HepG2 (cell line): ENCODE results near the gene PLCG1. TPM values are rescaled to one million over a fixed set of nuclear protein-coding genes. Genes with fewer than 3 reads are reported as not detected.

Experiments used
- CHCHD3 ChIP-seq: sonication (generic); formaldehyde crosslinking; IDR thresholded peaks from 2 replicates; pipeline ENCODE4 v1.8.0; 2022; ENCODE audit warnings: mild to moderate bottlenecking, missing genetic modification reagents, moderate library complexity
- EEA1 ChIP-seq: sonication (generic); formaldehyde crosslinking; IDR thresholded peaks from 2 replicates; pipeline ENCODE4 v1.5.1; 2020; ENCODE audit warnings: mild to moderate bottlenecking, missing genetic modification reagents, borderline replicate concordance
- FOSL2 ChIP-seq: sonication (generic); formaldehyde crosslinking; IDR thresholded peaks from 2 replicates; pipeline ENCODE4 v1.4.0; 2020; ENCODE audit warnings: missing genetic modification reagents
- IKZF4 ChIP-seq: sonication (generic); formaldehyde crosslinking; IDR thresholded peaks from 2 replicates; pipeline ENCODE4 v1.5.1; 2020; ENCODE audit warnings: borderline replicate concordance, mild to moderate bottlenecking, low read depth, missing genetic modification reagents; ENCODE audit errors: not compliant biosample characterization
- KAT7 ChIP-seq: IDR thresholded peaks from 2 replicates; pipeline ENCODE4 v1.6.1; 2018; ENCODE audit warnings: borderline replicate concordance, missing compliant biosample characterization
- MIXL1 ChIP-seq: IDR thresholded peaks from 2 replicates; pipeline ENCODE4 v1.6.1; 2016
- NR2C2 ChIP-seq: sonication (generic); formaldehyde crosslinking; IDR thresholded peaks from 2 replicates; pipeline ENCODE4 v1.4.0; 2020; ENCODE audit warnings: missing genetic modification reagents, mild to moderate bottlenecking, moderate library complexity, borderline replicate concordance
- REL ChIP-seq: sonication (generic); formaldehyde crosslinking; conservative IDR thresholded peaks from 2 replicates; pipeline ENCODE4 v1.8.0; 2022; ENCODE audit warnings: mild to moderate bottlenecking, missing genetic modification reagents, moderate library complexity
- RFX5 ChIP-seq: IDR thresholded peaks from 2 replicates; pipeline ENCODE4 v1.6.1; 2011; ENCODE audit warnings: low read depth, low read length, improper control_type of control experiment
- SRSF1 ChIP-seq: fragments of 200-400 bp; formaldehyde crosslinking; optimal IDR thresholded peaks from 2 replicates; pipeline ENCODE3; 2017; ENCODE audit warnings: mild to moderate bottlenecking, low read depth, low read length, moderate library complexity
- TOPORS ChIP-seq: sonication (generic); formaldehyde crosslinking; IDR thresholded peaks from 2 replicates; pipeline ENCODE4 v1.8.0; 2023; ENCODE audit warnings: mild to moderate bottlenecking, missing genetic modification reagents
- ZBTB20 ChIP-seq: sonication (generic); formaldehyde crosslinking; IDR thresholded peaks from 2 replicates; pipeline ENCODE4 v1.8.1; 2023; ENCODE audit warnings: missing genetic modification reagents, low read depth, mild to moderate bottlenecking, borderline replicate concordance
- ZFP36L1 ChIP-seq: sonication (generic); formaldehyde crosslinking; IDR thresholded peaks from 2 replicates; pipeline ENCODE4 v1.8.0; 2022; ENCODE audit warnings: mild to moderate bottlenecking, missing genetic modification reagents, moderate library complexity
- ZNF430 ChIP-seq: sonication (generic); formaldehyde crosslinking; IDR thresholded peaks from 2 replicates; pipeline ENCODE4 v1.9.0; 2021; ENCODE audit warnings: mild to moderate bottlenecking, missing genetic modification reagents
- ZNF557 ChIP-seq: sonication (generic); formaldehyde crosslinking; IDR thresholded peaks from 2 replicates; pipeline ENCODE4 v1.4.0; 2020; ENCODE audit warnings: missing genetic modification reagents
- ZNF644 ChIP-seq: IDR thresholded peaks from 2 replicates; pipeline ENCODE4 v1.6.1; 2016; ENCODE audit warnings: low read depth
- ZNF724P ChIP-seq: sonication (generic); formaldehyde crosslinking; IDR thresholded peaks from 2 replicates; pipeline ENCODE4 v1.8.0; 2022; ENCODE audit warnings: missing genetic modification reagents, borderline replicate concordance
- ZNF746 ChIP-seq: sonication (generic); formaldehyde crosslinking; IDR thresholded peaks from 2 replicates; pipeline ENCODE4 v1.8.0; 2022; ENCODE audit warnings: mild to moderate bottlenecking, missing genetic modification reagents
- ZNF83 ChIP-seq: sonication (generic); formaldehyde crosslinking; IDR thresholded peaks from 2 replicates; pipeline ENCODE4 v1.4.0; 2020; ENCODE audit warnings: missing genetic modification reagents, mild to moderate bottlenecking, borderline replicate concordance
- ZSCAN12 ChIP-seq: sonication (generic); formaldehyde crosslinking; IDR thresholded peaks from 2 replicates; pipeline ENCODE4 v1.9.0; 2021; ENCODE audit warnings: mild to moderate bottlenecking, missing genetic modification reagents
- polyA plus RNA-seq, 8 experiments: library from polyadenylated mRNA; depleted of rRNA in 3 of 8; stranded (reverse) in 7 of 8; unstranded in 1 of 8; fragments of >200 nt; fragmentation: Illumina TruSeq in 4 of 8; extraction: Trizol in 4 of 8; gene quantifications; 2 replicates each; pipeline versions ENCODE4 v1.2.1 to v1.2.3, GENCODE V29; 2011 to 2016; ENCODE audit warnings: low read depth in 4 of 8, missing spikeins in 1 of 8, mixed read lengths in 1 of 8; ENCODE audit not compliant: insufficient read depth in 1 of 8
- total RNA-seq, 5 experiments: library from RNA; depleted of rRNA; stranded (reverse); fragments of >200 nt; fragmentation: Illumina TruSeq; extraction: Trizol; gene quantifications; 2 replicates each; pipeline ENCODE4 v1.2.3, GENCODE V29; 2016; ENCODE audit warnings: low read depth in 1 of 5
- TF ChIP-seq, protein P1 (sequence below): sonication (generic); formaldehyde crosslinking; IDR thresholded peaks from 2 replicates; pipeline ENCODE4 v1.5.1; 2020; ENCODE audit warnings: missing genetic modification reagents, mild to moderate bottlenecking, borderline replicate concordance
- TF ChIP-seq, protein P2 (sequence below): sonication (generic); formaldehyde crosslinking; IDR thresholded peaks from 2 replicates; pipeline ENCODE4 v1.4.0; 2020; ENCODE audit warnings: missing genetic modification reagents, borderline replicate concordance
- TF ChIP-seq, protein P3 (sequence below): IDR thresholded peaks from 2 replicates; pipeline ENCODE4 v1.6.1; 2016; ENCODE audit warnings: missing compliant biosample characterization, missing genetic modification reagents, borderline replicate concordance

PLCG1 gene
- total and polyA plus RNA-seq, 2 of the 13 experiments (the other 11 are each of a cell fraction or from before 2014, with no cell fraction given), result 85.3 to 158 TPM

DNA sequence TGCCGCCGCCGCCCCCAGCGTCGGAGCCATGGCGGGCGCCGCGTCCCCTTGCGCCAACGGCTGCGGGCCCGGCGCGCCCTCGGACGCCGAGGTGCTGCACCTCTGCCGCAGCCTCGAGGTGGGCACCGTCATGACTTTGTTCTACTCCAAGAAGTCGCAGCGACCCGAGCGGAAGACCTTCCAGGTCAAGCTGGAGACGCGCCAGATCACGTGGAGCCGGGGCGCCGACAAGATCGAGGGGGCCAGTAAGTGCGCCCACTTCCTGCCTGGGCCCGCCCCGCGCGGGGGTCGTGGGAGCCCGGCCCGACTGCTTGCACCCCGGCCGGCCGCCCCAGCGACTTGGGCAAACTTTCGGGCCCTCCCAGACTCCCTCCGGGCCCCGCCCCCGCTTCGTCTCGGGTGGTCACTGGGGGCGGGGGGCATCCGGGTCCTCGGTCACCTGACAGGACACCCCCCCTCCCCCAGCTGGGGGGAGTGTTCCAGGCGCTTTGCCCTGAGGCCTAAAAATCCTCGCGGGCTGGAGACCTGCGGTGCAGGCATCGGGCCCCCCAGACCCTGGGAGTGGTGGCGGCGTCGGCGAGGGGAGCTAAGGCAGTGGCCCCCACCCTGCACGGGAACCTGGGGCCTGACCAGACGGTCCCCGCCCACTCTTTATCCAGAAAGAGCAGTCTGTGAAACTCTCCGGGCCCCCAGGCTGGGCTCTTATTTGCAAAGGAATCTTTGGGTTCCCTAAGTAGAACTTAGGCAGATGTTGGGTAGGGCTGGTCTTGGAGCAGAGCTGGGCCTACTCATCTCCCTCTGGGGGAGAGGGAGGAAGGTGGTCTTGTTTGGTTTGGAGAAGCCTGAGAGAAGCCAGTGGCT is 501 bp downstream of the PLCG1 start (continued):
- TF ChIP-seq TOPORS (CRISPR knock-in tag) (no peak; the same call in 1 of the 2 replicates), ZNF644 (CRISPR knock-in tag) (0 out of 2 replicates have a peak, but pooled peaks have one; percentile 31), MIXL1 (CRISPR knock-in tag) (no peak), ZNF557 (CRISPR knock-in tag) (0 out of 2 replicates have a peak, but pooled peaks have one; percentile 65), ZFP36L1 (CRISPR knock-in tag) (no peak), KAT7 (CRISPR knock-in tag) (peak; percentile 67; the same call in 1 of the 2 replicates), ZNF746 (CRISPR knock-in tag) (peak; percentile 68; the same call in 1 of the 2 replicates), ZSCAN12 (CRISPR knock-in tag) (no peak), ZNF430 (CRISPR knock-in tag) (peak; percentile 24; the same call in 1 of the 2 replicates), SRSF1 (peak; percentile 98), IKZF4 (CRISPR knock-in tag) (peak; percentile 51), REL (no peak), ZNF724P (no peak), ZBTB20 (CRISPR knock-in tag) (no peak), EEA1 (no peak), RFX5 (peak; percentile 3; the same call in 1 of the 2 replicates), FOSL2 (CRISPR knock-in tag) (0 out of 2 replicates have a peak, but pooled peaks have one; percentile 4), ZNF83 (CRISPR knock-in tag) (peak; percentile 19; the same call in 1 of the 2 replicates), CHCHD3 (no peak), NR2C2 (CRISPR knock-in tag) (peak; percentile 94)
- TF ChIP-seq, protein P1, sequence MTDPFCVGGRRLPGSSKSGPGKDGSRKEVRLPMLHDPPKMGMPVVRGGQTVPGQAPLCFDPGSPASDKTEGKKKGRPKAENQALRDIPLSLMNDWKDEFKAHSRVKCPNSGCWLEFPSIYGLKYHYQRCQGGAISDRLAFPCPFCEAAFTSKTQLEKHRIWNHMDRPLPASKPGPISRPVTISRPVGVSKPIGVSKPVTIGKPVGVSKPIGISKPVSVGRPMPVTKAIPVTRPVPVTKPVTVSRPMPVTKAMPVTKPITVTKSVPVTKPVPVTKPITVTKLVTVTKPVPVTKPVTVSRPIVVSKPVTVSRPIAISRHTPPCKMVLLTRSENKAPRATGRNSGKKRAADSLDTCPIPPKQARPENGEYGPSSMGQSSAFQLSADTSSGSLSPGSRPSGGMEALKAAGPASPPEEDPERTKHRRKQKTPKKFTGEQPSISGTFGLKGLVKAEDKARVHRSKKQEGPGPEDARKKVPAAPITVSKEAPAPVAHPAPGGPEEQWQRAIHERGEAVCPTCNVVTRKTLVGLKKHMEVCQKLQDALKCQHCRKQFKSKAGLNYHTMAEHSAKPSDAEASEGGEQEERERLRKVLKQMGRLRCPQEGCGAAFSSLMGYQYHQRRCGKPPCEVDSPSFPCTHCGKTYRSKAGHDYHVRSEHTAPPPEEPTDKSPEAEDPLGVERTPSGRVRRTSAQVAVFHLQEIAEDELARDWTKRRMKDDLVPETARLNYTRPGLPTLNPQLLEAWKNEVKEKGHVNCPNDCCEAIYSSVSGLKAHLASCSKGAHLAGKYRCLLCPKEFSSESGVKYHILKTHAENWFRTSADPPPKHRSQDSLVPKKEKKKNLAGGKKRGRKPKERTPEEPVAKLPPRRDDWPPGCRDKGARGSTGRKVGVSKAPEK, result no peak
- TF ChIP-seq, protein P2, sequence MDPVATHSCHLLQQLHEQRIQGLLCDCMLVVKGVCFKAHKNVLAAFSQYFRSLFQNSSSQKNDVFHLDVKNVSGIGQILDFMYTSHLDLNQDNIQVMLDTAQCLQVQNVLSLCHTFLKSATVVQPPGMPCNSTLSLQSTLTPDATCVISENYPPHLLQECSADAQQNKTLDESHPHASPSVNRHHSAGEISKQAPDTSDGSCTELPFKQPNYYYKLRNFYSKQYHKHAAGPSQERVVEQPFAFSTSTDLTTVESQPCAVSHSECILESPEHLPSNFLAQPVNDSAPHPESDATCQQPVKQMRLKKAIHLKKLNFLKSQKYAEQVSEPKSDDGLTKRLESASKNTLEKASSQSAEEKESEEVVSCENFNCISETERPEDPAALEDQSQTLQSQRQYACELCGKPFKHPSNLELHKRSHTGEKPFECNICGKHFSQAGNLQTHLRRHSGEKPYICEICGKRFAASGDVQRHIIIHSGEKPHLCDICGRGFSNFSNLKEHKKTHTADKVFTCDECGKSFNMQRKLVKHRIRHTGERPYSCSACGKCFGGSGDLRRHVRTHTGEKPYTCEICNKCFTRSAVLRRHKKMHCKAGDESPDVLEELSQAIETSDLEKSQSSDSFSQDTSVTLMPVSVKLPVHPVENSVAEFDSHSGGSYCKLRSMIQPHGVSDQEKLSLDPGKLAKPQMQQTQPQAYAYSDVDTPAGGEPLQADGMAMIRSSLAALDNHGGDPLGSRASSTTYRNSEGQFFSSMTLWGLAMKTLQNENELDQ (CRISPR knock-in tag), result no peak
- TF ChIP-seq, protein P3, sequence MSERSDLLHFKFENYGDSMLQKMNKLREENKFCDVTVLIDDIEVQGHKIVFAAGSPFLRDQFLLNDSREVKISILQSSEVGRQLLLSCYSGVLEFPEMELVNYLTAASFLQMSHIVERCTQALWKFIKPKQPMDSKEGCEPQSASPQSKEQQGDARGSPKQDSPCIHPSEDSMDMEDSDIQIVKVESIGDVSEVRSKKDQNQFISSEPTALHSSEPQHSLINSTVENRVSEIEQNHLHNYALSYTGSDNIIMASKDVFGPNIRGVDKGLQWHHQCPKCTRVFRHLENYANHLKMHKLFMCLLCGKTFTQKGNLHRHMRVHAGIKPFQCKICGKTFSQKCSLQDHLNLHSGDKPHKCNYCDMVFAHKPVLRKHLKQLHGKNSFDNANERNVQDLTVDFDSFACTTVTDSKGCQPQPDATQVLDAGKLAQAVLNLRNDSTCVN (CRISPR knock-in tag), result peak; percentile 49; the same call in 1 of the 2 replicates
